GM12801 (cell line): ENCODE results near the gene CD4.

Experiments used
- CTCF ChIP-seq: IDR thresholded peaks from one replicate; pipeline ENCODE4 v1.5.1; 2011; ENCODE audit warnings: control low read depth; ENCODE audit not compliant: insufficient read length; ENCODE audit errors: extremely low read depth

CD4 gene

GRCh38 chr12:6788972-6789924 is at the start of gene CD4:
TSS of gene CD4 (plus strand) at chr12:6789528. CDS start at chr12:6800139, 10,611 bp downstream.
- TF ChIP-seq CTCF: no peak

DNA sequence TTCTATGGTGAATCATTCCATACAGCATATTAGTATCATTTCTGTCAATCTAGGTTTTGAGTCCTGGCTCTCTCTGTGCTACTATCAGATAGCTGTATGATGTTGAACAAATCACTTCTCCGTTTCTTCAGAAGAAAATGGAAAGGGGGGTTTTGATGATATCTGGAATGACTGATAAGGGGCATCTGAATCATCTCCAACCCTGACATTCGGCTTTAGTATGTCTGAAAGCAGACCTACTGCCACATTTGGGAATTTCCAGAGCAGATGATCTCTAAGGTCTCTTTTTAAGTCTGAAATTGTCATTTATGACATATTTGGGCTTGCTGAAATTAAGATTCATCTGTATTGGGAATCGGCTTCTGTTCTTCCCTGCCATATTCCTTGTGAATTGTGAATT is 46.5 kb upstream of the CD4 start:
- no peak for TF ChIP-seq CTCF

DNA sequence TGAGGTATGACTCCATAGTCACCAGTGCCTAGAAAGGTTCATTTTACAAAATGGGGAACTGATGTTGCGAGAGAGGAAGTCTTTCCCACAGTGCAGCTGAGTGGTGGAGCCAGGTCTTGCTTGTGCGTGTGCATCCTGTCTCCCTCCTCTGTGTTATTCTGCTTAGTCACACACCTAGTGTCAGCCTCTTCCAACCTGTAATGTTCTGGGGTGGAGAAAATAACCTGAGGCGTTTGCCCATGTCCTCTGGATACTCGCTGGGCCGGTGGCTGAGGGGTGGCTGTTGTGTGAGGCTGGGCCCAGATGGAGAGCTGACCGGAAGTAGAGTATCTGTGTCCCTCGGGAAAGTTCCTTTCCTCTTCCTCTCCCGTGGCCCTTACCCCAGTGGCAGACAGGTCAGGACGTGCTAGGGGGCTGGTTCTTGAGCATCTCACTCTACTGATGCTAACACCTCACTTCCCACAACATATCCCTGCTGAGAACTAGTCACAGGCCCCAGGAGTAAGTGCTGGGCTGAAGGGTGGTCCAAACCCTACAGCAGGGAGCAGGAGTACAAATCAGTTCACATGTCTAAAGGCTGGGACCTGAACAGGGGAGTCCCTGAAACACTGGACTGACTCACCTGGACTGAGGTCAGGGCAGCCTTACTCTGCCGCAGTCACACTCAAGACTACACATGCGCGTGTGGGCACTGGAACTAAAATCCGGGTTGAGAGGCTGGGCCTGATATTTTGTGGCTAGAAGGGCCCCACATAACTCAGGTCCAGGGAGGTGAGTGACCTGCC is 43.4 kb upstream of the CD4 start:
- no peak for TF ChIP-seq CTCF

GRCh38 chr12:6747216-6747615 is 42.1 kb upstream of the CD4 start:
- no peak for TF ChIP-seq CTCF

DNA sequence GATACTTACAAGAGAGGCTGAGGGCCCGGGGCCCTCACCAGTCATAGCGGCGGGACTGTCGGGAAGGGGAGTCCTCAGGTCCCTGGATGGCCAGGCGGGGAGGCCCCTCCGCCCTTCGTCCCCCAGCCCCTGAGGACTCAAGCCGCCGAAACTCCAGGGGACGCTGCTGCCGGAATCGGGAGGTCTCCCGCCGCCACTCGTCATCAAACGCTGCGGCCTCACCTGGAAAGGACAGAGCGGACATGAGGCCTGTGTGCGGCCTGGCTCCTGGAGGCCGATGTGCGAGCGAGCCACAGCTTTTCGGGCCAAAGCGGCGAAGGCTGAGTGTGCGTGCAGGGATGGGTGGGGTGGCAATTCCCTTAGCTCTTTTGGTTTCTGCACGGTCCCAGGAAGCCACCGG is 40.6 kb upstream of the CD4 start:
- no peak for TF ChIP-seq CTCF

DNA sequence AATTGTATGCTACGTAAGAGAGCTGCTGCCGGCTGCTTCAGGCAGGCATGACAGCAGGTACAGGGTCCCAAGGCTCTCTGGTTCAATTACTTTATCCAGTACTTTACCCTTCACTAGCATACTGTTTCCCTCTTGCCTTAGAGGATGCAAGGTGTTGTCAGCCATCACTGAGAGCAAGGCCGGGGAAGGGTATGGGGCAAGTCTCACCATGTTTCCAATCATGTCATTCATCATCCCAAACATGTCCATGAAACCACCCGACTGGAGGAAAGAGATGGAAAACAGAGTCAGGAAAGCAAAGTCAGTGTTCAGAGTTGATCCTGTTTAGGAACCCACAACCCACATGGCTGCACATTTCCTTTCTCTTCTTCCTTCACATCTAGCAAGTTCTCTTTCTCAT is 38.8 kb upstream of the CD4 start:
- no peak for TF ChIP-seq CTCF

DNA sequence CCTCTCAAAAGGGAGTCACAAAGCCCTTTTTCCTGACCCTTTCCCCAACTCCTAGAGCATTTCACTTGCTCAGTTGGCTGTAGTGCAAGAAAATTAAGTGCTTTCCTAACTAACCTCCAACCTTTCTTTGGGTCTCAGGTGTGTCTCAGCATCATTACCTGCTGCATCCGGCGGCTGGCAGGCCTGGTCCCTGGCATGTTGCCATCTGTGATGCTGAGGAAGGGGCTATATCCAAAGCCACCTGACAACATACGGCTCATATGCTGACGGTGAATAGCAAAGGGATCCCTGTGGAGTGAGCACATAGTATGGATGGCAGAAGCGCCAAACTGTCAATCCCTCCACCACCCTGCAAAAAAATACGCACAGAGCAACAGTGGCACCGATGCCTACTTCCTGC is 37.6 kb upstream of the CD4 start:
- no peak for TF ChIP-seq CTCF
